WTC11 (cell line): Measurements from ENCODE around the gene IRF8. TPM values are rescaled to one million over a fixed set of nuclear protein-coding genes. Genes with fewer than 3 reads are reported as not detected.

Source experiments
- ATAC-seq: fragments of 200-7000 bp; cut with Tn5 transposase; 2 replicates; pipeline ENCODE4 v1.10.0; 2021; ENCODE audit warnings: mild to moderate bottlenecking, moderate library complexity
- CTCF ChIA-PET: fragments of 300-600 bp; sonication (Branson Sonifier 250); formaldehyde crosslinking; loops from one replicate; lab custom pipeline; 2021; ENCODE audit warnings: antibody characterized with exemption; lab: Charles Lee
- POLR2A ChIA-PET: fragments of 350-600 bp; sonication (Branson Sonifier 250); formaldehyde crosslinking; loops from one replicate; lab custom pipeline; 2021; ENCODE audit warnings: antibody characterized with exemption; lab: Charles Lee
- DNase-seq: peaks from one replicate; pipeline ENCODE4 v3.0.0; 2021; ENCODE audit warnings: low spot score
- H3K27ac Mint-ChIP-seq: 2 replicates; pipeline ENCODE4 v1.8.0; 2021; ENCODE audit warnings: mixed read lengths
- H3K27me3 Mint-ChIP-seq: 2 replicates; pipeline ENCODE4 v1.8.0; 2021; ENCODE audit warnings: low read depth, mild to moderate bottlenecking, moderate library complexity, mixed read lengths
- H3K36me3 Mint-ChIP-seq: 2 replicates; pipeline ENCODE4 v1.8.0; 2021; ENCODE audit warnings: mixed read lengths
- H3K4me1 Mint-ChIP-seq: 2 replicates; pipeline ENCODE4 v1.8.0; 2022; ENCODE audit warnings: mixed read lengths
- H3K4me3 Mint-ChIP-seq: 2 replicates; pipeline ENCODE4 v1.8.0; 2021; ENCODE audit warnings: mild to moderate bottlenecking, moderate library complexity, mixed read lengths
- H3K9me3 Mint-ChIP-seq: 2 replicates; pipeline ENCODE4 v1.8.0; 2021; ENCODE audit warnings: mixed read lengths
- AFF4 ChIP-seq: sonication (generic); formaldehyde crosslinking; IDR thresholded peaks from 2 replicates; pipeline ENCODE4 v1.8.1; 2023; ENCODE audit warnings: mild to moderate bottlenecking, missing genetic modification reagents, borderline replicate concordance
- ATF2 ChIP-seq: sonication (generic); formaldehyde crosslinking; IDR thresholded peaks from 2 replicates; pipeline ENCODE4 v1.8.1; 2022; ENCODE audit warnings: low read depth, missing genetic modification reagents, borderline replicate concordance
- CREM ChIP-seq: sonication (generic); formaldehyde crosslinking; IDR thresholded peaks from 2 replicates; pipeline ENCODE4 v1.8.1; 2022; ENCODE audit warnings: mild to moderate bottlenecking, missing genetic modification reagents, moderate library complexity
- CTCF ChIP-seq: fragments of 200-600 bp; IDR thresholded peaks from 2 replicates; pipeline ENCODE4 v1.8.0; 2022; ENCODE audit warnings: antibody characterized with exemption
- E2F4 ChIP-seq: sonication (generic); formaldehyde crosslinking; IDR thresholded peaks from 2 replicates; pipeline ENCODE4 v1.8.1; 2022; ENCODE audit warnings: low read depth, mild to moderate bottlenecking, moderate library complexity, missing genetic modification reagents, borderline replicate concordance
- HMGA2 ChIP-seq: fragments of 250-450 bp; sonication (Bioruptor Pico); IDR thresholded peaks from 2 replicates; pipeline ENCODE4 v1.4.0; 2021; ENCODE audit warnings: mild to moderate bottlenecking, moderate library complexity
- JAZF1 ChIP-seq: fragments of 250-450 bp; sonication (Bioruptor Pico); IDR thresholded peaks from 2 replicates; pipeline ENCODE4 v1.9.0; 2021; ENCODE audit warnings: moderate library complexity, mild to moderate bottlenecking, inconsistent platforms
- SMAD4 ChIP-seq: sonication (generic); formaldehyde crosslinking; IDR thresholded peaks from 2 replicates; pipeline ENCODE4 v1.8.0; 2022; ENCODE audit warnings: mild to moderate bottlenecking, missing genetic modification reagents
- SP1 ChIP-seq: sonication (generic); formaldehyde crosslinking; conservative IDR thresholded peaks from 2 replicates; pipeline ENCODE4 v1.8.1; 2022; ENCODE audit warnings: missing genetic modification reagents
- ZNF121 ChIP-seq: sonication (generic); formaldehyde crosslinking; IDR thresholded peaks from 2 replicates; pipeline ENCODE4 v1.8.0; 2023; ENCODE audit warnings: missing genetic modification reagents
- ZNF281 ChIP-seq: sonication (generic); formaldehyde crosslinking; IDR thresholded peaks from 2 replicates; pipeline ENCODE4 v1.8.0; 2023; ENCODE audit warnings: mild to moderate bottlenecking, missing genetic modification reagents
- ZNF396 ChIP-seq: fragments of 250-450 bp; sonication (Bioruptor Pico); IDR thresholded peaks from 2 replicates; pipeline ENCODE4 v1.8.0; 2021; ENCODE audit warnings: mild to moderate bottlenecking, moderate library complexity, borderline replicate concordance
- ZNF423 ChIP-seq: fragments of 250-450 bp; sonication (Bioruptor Pico); IDR thresholded peaks from 2 replicates; pipeline ENCODE4 v2.1.2; 2022; ENCODE audit warnings: mild to moderate bottlenecking, moderate library complexity
- ZNF512 ChIP-seq: sonication (generic); formaldehyde crosslinking; IDR thresholded peaks from 2 replicates; pipeline ENCODE4 v1.8.1; 2022; ENCODE audit warnings: missing genetic modification reagents, borderline replicate concordance
- ZNF671 ChIP-seq: fragments of 250-450 bp; sonication (Bioruptor Pico); IDR thresholded peaks from 2 replicates; pipeline ENCODE4 v1.8.0; 2021; ENCODE audit warnings: mild to moderate bottlenecking
- total RNA-seq: library from RNA; stranded (reverse); gene quantifications from 3 replicates; pipeline ENCODE4 v1.2.3, GENCODE V29; 2021

Gene IRF8
- total RNA-seq, 1 experiment from 2014 or later, result 1.1 TPM

GRCh38 chr16:85891033-85891775, 7.8 kb upstream of the IRF8 start:
- Mint-ChIP-seq H3K36me3 (no peaks in the 10 kb centered on the region), H3K4me3 (no peak overlapping the region), H3K4me1 (no peaks in the 10 kb centered on the region), H3K9me3 (no peaks in the 10 kb centered on the region), H3K27ac (no peak overlapping the region), H3K27me3 (peaks cover 20% of the 10 kb centered on the region)
- DNase-seq (no peak), ATAC-seq (no peak)
- POLR2A ChIA-PET, result no interaction called here
- CTCF ChIA-PET, result interaction anchor here (3.9 to 4.2 kb wide), 2 partner anchors 70 to 72 kb away, joined by 33 to 67 read pairs; no protein-coding TSS in a partner anchor
- TF ChIP-seq HMGA2 (CRISPR knock-in tag) (no peak), E2F4 (no peak), CREM (CRISPR knock-in tag) (no peak), ZNF512 (CRISPR knock-in tag) (no peak), ZNF396 (CRISPR knock-in tag) (no peak), ZNF671 (CRISPR knock-in tag) (no peak), ATF2 (CRISPR knock-in tag) (no peak), JAZF1 (CRISPR knock-in tag) (no peak), AFF4 (no peak), ZNF281 (no peak)

GRCh38 chr16:85891776-85892166, 7.2 kb upstream of the IRF8 start:
- Mint-ChIP-seq H3K27me3 (peaks cover 26% of the 10 kb centered on the region), H3K27ac (no peak overlapping the region), H3K9me3 (no peaks in the 10 kb centered on the region), H3K4me1 (no peaks in the 10 kb centered on the region), H3K4me3 (no peak overlapping the region), H3K36me3 (no peaks in the 10 kb centered on the region)
- ATAC-seq (no peak), DNase-seq (no peak)
- no peak for TF ChIP-seq ZNF121 (CRISPR knock-in tag)
- no peak for TF ChIP-seq SP1
- no peak for TF ChIP-seq ZNF423
- TF ChIP-seq SMAD4 (CRISPR knock-in tag), result no peak
- TF ChIP-seq CTCF, result no peak
- CTCF ChIA-PET, result interaction anchor here (1.0 to 4.2 kb wide), 3 partner anchors 10 to 72 kb away, joined by 3 to 67 read pairs (median 33); no protein-coding TSS in a partner anchor
- POLR2A ChIA-PET, result no interaction called here
